Stimulated activated CD8-positive, alpha-beta memory T cell treated with anti-CD3 and anti-CD28 coated beads, Interleukin-4, amount 100 ng/mL, for 48 hours (primary cell): ENCODE results near the gene CDYL2.
"Not testable (repeated sequence)": the region's sequence is repeated elsewhere in the genome, so short reads cannot be mapped to it uniquely, and the experiment has no call there.

Experiments
- DNase-seq: peaks from one replicate; pipeline ENCODE4 v3.0.0-alpha.2; 2020

CDYL2 gene

GRCh38 chr16:80742331-80742730 lies 62.1 kb downstream of the CDYL2 start:
- no peak for DNase-seq

DNA sequence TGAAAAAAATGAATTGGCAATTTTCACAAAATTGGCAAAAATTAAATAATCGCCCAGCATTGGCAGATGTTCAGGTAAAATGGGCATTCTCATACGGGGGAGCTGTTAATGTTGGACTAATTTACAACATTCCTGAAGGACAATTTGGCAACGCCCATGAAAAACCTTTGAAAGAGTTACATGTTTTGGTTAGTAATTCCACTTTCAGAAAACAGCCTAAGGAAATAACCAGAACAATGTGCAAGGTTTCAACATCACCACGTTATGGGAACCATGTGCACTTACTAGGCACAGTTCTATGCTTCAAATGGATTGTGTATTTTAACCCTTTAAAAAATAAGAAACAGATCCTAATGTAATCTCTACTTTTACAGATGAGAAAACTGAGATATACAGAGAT lies 62.7 kb downstream of the CDYL2 start:
- no peak for DNase-seq

DNA sequence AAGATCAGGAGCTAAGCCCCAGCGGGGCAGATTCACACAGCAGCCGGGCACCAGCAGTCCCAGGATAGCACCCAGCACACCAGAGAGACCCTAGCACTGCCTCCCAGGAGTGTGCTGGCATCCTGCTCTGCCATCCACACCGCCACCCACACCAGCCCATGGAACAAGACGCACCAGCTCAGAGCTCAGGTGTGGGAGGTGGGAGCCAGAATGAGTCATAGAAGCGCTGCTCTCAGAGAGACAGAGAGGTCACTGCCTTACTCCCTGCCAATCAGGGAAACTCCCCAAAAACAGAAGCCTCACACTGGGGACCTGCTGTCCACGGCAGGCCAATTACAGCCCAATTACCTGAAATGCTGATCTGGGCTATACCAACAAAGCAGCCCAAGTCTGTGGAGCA lies 64.9 kb downstream of the CDYL2 start:
- DNase-seq: peak; percentile 36

DNA sequence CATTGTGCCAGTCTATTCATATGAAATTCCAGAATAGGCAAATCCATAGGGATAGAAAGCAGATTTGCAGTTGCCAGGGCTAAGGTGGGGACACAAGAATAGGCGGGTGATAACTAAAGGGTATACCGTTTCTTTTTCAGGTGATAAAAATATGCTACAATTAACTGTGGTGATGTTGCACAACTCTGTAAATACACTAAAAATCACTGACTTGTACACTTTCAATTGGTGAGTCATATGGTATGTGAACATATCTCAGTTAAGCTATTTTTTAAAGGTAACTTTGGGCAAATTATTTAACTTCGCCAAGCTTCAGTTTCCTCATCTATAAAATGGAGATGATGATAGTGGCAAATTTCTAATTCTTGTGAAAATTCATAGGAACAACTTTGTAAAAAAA lies 65.9 kb downstream of the CDYL2 start:
- no peak for DNase-seq

GRCh38 chr16:80735846-80736245 lies 68.6 kb downstream of the CDYL2 start:
- DNase-seq: no peak

DNA sequence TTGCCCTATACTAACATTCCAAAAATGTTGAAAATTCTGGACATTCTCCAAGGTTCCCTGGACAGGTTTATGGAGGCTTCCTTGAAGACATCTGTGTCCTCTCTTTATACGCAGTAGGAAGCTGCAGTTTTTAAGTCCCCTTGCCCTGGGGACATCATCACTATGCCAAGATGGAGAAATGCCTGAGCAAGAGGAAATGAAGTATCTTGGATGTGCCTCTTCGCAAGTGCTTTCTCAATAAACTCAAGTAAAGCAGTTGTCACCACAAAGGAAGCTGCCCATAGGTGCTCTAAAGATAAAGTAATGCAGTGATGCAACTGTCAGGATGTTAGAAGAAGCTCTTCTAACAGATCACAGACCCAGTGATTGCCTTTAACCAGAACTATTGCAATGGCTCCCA lies 71.0 kb downstream of the CDYL2 start:
- DNase-seq: no peak

DNA sequence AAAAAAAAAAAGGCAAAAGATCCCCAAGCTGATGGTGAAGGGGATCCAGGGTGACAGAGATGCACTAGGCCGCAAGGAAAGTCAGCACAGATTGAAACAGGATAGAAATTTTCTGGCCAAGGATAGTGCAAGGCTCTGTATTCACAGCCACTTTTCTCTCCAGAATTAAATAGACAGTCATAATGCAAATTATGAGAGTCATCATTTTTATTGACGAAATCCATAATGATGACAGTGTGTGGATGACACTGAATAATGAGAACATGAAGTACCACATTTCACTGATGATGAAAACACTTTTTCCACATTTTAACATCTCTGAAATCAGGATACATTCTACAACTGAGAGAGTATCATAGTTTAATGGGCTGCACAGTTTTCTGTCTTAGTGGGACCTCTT lies 72.5 kb downstream of the CDYL2 start:
- no peak for DNase-seq

DNA sequence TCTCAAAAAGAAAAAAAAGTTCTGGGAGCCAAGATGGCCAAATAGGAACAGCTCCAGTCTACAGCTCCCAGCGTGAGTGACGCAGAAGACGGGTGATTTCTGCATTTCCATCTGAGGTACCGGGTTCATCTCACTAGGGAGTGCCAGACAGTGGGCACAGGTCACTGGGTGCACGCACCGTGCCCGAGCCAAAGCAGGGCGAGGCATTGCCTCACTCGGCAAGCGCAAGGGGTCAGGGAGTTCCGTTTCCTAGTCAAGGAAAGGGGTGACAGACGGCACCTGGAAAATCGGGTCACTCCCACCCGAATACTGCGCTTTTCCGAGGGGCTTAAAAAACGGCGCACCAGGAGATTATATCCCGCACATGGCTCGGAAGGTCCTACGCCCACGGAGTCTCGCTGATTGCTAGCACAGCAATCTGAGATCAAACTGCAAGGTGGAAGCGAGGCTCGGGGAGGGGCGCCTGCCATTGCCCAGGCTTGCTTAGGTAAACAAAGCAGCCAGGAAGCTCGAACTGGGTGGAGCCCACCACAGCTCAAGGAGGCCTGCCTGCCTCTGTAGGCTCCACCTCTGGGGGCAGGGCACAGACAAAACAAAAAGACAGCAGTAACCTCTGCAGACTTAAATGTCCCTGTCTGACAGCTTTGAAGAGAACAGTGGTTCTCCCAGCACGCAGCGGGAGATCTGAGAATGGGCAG lies 77.2 kb downstream of the CDYL2 start:
- DNase-seq: not testable (repeated sequence)

GRCh38 chr16:80725566-80726162 lies 78.7 kb downstream of the CDYL2 start:
- no peak for DNase-seq

DNA sequence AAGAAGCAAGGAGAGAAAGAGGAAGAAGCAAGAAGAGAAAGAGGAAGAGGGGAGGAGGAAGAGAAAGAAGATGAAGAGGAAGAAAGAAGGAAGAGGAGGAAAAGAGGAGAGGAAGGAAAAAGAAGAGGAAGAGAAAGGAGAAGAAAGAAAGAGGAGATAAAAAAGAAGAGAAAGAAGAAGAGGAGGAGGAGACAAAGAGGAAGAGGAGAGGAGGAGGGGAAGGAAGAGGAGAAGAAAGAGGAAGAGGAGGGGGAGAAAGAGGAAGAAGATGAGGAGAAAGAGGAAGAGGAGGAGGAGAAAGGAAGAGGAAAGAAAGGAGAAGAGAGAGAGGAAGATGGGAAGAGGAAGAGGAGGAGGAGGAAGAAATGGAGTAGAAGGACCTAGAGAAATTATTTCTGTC lies 80.4 kb downstream of the CDYL2 start:
- no peak for DNase-seq

DNA sequence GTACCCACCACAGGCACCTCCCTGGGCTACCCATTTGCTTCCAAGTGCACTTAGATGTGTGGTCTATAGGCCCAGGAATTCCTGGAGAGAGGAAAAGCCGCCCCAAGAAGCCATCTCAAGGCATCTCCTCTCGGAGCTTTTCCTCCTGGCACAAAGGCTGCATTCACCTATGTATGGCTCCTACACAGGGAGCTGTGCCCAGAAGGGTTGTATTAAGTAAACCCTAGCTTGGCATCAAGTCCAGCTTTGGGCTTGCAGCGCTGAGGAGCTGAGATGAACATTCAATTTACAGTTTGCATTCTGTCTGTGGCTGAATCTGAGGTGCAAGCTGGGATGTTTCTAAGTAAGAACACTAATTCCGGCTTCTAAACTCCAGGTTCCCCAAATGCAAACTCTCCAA lies 81.3 kb downstream of the CDYL2 start:
- DNase-seq: no peak

- no peak for DNase-seq
Measured at GRCh38 chr16:80720804-80721371, 83.5 kb downstream of the CDYL2 start.

- peak; percentile 26 for DNase-seq
Measured at GRCh38 chr16:80719573-80719972, 84.8 kb downstream of the CDYL2 start.

DNA sequence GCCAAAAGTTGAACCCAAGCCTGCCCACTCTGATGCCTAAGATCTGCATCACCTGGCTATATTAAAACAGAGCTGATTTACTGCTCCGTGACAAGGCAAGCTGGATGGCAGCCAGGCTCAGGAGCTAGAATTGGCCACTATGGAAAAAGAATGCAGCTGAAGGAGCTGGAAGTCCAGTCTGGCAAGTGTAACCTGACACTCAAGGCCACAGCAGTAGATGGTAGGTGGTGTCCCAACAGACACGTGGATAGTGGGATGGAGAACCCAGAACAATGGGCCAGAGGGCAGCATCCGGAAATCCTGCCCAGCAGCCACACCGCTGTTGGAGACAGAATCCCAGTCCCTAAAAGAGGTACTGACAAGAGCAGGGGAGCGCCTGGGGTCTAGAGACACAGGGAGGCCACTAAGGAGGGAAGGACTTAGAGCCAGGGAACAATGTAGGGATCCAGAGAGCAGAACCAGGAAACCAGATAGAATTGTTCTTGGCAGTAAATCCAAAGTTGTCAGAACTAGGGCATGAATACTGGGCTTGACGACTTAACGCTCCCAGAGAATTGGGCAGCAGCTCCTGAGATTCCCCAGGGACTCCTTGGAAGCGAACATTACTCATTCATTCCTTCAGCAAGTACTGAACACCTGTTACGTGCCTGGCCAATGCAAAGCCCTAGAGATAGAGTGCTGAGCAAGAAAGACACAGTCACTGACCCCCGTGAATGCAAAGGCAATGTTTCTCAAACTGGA lies 85.7 kb downstream of the CDYL2 start:
- no peak for DNase-seq

DNA sequence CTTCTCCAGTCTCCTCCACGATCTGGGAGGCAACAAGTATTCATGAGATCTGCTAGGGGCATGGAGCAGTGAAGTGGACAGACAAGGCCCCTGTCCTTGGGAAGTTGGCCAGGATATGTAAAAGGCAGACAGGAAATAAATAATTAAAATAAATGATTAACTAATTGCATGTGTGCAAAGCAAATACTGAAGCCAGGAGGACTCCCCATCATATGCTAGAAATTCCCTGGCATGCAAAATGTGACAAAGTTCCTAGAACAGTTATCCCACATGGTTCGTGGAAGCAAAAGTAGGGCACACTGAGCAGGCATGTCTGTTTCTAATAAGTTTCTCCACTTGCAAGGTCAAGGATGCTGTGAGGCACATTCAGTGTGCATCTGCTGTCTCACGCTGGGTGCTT lies 86.8 kb downstream of the CDYL2 start:
- DNase-seq: no peak

DNA sequence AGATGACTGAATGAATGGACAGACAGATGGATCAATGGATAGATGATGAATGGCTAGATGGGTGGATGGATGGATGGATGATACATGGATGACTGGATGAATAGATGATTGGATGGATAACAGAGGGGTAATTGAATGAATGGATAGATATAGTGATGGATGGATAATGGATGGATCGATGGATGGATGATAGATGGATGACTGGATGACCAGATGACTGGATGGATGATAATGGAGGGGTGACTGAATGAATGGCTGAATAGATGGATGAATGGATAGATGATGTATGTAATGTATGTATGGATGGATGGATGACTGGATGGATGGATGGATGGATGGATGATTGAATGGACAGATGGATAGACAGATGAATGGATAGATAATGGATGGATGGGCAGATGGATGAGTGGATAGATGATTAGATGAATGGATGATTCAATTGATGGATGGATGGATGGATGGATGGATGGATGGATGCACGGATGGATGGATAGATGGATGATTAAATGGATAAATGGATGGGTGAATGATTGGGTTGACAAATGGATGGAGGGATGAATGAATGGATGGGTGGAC lies 87.7 kb downstream of the CDYL2 start:
- DNase-seq: no peak

GRCh38 chr16:80711406-80711805 lies 93.0 kb downstream of the CDYL2 start:
- no peak for DNase-seq

GRCh38 chr16:80710918-80711317 lies 93.5 kb downstream of the CDYL2 start:
- DNase-seq: no peak

- DNase-seq: no peak
Measured at GRCh38 chr16:80708823-80709222, 95.6 kb downstream of the CDYL2 start.

- DNase-seq: no peak
Measured at GRCh38 chr16:80707686-80708085, 96.7 kb downstream of the CDYL2 start.

DNA sequence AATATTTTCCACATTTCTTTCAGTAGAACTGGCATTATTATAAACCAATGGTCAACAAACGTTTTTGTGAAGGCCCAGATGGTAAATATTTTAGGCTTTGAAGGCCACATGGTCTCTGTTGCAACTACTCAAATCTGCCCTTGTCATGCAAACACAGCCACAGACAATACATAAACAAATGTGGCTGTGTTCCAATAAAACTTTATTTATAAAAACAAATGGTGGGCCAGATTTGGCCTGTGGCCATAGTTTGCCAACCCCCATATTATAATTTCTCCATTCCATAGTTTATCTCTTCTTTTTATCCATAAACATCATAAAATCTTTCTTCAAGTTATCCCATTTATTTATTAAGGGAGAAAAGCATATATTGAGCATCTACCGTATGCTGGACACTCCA lies 98.8 kb downstream of the CDYL2 start:
- no peak for DNase-seq

GRCh38 chr16:80704751-80705505 lies 99.5 kb downstream of the CDYL2 start:
- DNase-seq: no peak
